ENCODE results near the gene ZFR.
"Not testable (repeated sequence)": the region's sequence is repeated elsewhere in the genome, so short reads cannot be mapped to it uniquely, and the experiment has no call there.

Gene ZFR

DNA sequence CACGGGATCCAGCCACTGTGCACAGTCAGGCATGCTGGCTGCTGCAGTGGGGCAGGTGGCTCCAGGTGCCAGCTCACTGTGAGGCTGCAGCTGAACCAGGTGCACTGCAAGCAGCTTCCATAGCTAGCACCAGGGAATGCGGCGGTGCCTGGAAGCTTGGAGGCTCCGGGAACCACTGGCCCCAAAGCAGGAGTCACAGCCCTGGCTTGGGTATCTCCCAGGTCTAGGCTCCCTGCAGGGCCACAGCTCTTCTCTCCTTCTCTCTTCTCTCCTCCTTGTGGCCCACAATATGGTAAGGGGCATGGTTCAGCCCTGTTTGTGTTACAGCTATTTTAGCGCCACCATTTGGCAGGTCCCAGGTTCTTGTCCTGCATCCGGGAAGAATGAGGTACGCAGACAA, 125.1 kb downstream of the ZFR start:
- peak; percentile 37 for DNase-seq

DNA sequence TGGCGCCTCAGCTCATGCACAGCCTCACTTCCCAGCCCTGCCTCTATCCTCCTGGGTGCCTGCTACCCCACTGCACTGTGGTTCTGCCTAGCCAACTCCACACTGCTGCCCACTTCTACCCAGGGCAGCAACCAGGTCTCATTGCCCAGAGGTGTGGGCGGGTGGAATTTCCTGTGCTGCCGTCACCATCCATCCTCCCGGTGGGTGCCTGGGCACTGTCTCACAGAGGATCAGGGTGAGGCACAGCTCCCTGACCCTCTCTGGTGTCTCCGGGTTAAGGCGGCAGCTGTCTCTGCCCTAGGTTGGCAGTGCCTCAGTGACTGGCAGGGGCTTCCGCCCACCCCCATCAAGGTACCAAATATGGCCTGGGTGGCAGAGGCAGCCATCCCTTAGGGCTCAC, 127.5 kb downstream of the ZFR start:
- no peak for DNase-seq

DNA sequence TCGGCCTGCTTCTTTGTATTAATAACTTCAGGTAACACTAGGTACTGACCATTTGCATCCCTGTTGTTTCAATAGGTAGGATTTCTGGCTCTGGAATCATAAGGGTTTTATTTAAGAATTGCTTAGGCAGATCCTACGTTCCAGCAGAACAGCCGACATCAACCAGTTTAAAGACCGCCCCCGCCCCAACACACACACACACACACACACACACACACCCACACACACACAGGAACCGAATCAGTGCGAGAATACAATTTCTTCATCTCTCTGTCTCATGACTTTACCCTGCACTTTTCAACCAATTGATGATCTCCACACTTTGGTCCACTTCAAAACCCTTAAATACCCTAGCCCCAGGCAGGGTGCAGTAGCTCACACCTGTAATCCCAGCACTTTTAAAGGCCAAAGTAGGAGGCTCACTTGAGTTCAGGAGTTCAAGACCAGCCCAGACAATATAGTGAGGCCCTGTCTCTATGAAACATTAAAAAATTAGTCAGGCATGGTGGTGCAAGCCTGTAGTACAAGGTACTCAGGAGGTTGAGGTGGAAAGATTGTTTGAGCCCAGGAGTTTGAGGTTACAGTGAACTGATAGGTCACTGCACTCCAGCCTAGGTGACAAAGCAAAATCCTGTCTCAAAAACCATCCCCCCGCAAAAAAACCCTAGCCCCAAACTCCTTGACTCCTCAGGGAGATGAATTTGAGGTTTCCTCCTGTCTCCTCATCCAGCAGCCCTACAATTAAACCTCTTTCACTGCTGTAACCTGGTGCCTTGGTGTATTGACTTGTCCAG, 129.1 kb downstream of the ZFR start:
- DNase-seq: no peak

DNA sequence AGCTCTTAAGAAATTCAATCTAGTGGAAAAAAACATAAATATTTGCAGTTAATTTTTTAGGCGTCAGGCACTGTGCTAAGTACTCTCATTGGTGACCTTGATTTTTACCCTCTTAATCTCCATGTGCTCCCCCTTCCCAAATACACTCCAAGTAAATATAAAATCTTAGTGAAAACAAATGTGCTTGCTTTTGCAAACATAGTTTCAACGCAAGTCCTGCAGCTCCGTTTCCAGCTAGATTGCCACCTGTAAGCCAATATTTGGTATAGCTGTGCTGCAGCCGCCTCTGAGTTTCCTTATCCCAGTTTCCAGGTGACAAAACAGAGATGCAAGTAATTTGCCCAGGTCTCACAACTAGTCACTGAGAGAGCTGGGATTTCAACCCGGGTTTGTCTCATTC, 129.9 kb downstream of the ZFR start:
- no peak for DNase-seq

DNA sequence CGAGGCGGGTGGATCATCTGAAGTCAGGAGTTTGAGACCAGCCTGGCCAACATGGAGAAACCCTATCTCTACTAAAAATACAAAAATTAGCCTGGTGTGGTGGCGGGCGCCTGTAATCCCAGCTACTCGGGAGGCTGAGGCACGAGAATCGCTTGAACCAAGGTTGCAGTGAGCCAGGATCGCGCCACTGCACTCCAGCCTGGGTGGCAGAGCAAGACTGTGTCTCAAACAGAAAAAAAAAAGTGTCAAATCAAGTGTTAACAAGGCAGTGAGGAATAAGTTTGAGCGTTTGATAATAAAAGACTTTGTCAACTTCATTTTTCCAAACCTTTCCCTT, 130.4 kb downstream of the ZFR start:
- not testable (repeated sequence) for DNase-seq

DNA sequence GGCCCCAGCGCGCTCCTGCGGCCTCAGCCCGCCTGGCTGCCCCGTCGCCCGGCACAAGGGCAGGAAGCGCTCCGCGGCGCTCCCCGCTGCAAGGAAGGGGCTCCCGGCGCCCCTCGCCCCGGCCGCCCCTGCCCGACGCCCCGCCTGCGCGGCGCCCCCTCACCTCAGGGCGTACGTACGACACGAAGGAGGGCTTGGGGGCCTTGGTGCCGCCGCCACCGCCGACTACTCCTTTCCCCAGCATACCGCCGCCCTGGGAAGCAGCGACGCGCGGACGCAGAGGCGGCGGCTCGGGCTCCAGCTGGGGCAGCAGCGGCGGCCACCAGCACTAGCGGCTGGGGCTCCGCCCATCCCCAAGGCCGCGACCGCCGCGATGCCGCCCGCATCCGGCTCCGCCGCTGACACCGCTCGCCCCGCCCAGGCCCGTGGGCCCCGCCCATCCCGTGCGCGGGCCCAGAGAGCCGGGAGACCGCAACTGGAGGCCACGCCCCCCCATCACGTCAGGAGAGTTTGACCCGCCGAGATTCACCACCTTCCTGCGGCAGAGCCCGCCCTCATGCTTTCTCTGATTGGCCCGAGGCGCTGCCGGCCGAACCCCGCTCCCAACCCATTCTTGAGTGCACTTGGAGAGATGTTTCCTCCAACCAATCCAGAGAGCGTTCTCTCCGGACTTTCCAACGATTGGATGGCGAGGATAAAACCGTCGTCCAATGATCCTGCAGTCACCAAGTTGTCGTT, 131.8 kb downstream of the ZFR start, which contains the start of gene MTMR12:
Gene MTMR12, minus strand, starts transcription at position 345 of the 738 bp plus-strand sequence. Its CDS starts 101 bp downstream, at position 244.
- DNase-seq: peak; percentile 100

DNA sequence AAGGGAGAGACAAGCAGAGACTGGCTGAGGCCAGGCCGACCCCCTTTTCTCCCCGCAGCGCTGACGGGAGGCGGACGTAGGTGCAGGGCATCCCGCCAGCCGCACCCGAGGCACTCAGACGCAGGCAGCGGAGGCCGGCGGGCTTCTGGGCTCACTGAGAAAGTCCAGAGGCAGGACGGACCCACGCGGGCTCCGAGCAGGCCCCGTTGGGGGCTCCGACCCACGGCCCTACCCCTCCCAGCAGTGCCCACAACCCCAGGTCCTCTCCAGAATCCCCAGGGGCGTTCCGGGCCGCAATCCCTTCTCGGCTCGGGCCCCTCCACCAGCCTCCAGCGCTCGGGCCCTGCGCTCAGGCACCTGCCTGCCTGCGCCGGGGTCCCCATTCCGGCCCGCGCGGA, 132.3 kb downstream of the ZFR start:
- peak; percentile 84 for DNase-seq

DNA sequence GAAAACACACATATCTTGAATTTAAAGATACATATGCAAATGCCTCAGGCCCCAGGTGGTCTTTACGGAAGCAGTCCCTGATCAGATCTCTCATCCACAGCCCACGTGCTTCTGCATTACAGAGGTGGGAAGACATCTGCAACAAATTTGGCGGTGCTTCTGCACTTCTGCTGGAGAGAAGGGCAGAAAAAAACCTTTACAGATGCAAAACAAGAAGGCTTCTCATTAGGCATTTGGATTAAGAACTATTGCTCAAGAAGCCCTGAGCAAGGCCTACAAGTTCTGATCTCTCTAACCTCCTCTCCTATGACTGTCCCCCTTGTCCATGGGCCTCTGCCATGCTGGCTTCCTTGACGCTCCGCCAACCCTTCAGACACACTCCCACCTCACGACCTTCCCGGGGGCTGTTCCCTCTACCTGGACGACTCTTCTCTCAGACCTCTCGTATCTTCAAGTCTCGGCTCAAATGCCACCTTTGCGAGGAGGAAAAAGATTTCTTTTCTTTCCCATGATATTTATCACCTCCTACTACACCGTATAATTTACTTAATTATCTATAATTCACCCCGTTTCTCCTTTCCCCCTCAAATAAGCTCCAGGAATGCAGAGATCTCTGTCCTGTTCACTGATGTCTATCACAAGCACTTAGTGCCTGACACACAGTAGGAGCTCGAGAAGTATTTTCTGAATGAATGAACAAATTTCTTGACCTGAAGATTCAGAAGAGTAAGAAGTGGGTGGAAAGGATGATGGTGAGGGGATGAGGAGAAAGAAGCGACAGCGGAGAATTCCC, 132.9 kb downstream of the ZFR start:
- peak; percentile 44 for DNase-seq

DNA sequence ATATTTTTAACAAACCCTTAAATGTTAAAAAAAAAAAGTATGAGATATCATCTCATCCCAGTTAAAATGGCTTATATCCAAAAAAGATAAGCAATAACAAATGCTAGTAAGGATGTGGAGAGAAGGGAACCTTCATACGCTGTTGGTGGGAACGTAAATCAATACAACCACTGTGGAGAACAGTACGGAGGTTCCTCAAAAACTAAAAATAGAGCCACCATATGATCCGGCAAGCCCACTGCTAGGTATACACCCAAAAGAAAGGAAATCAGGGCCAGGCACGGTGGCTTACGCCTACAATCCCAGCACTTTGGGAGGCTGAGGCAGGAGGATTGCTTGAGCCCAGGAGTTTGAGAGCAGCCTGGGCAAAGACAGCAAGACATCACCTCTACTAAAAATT, 134.8 kb downstream of the ZFR start:
- no peak for DNase-seq

DNA sequence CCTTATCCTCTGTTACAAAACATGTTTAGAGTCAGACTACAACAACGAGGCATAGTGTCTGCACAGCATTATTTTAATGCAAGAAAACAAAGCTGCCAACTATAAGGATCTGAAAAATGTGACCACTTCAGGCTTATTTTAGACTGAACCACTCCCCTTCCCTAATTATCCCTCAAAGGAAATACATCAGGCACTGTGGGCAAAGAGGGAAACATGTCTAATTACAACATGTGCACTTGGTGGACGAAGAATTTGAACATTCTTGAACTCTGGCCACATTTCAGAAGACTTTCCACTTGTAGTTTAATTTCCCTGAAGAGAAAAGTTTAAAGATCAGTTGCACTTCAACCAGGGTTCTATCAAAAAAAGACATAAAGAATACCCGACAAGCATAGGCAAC, 135.6 kb downstream of the ZFR start:
- no peak for DNase-seq

DNA sequence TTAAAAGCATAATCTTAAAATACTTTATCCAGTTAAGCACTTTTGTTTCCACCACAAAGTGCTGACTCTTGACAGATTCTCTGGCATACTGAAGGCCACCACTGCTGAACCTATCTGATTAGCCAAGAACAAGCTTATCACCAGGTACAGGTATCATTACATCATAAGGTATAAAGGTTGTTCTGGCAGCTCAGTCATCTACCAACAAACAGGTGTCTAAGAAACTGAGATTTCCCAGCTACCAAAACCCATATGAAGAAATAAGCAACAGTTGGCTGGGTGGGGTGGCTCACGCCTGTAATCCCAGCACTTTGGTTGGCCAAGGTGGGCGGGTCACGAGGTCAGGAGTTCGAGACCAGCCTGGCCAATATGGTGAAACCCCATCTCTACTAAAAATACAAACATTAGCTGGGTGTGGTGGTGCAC, 136.8 kb downstream of the ZFR start:
- no peak for DNase-seq

DNA sequence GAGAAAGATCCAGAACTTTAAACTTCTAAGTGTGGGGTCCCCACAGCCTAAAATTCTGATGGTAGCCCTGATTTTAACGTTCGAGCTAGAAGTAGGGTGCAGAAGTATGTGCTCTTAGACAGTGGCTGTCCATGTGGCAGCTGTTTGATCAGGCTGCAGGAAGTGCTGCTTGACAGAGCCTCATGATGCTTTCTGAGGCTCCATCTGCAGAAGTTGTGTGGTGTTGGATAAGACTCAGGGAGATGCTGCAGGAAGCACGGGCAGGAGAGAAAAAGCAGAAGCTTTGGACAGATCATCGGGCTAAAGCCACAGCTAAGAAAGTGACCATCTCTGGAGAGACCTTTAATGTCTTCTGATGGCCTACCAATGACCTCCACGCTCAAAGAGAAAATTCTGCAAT, 139.9 kb downstream of the ZFR start:
- DNase-seq: no peak
